Inflammatory macrophage treated with lipopolysaccharide for 4 hours (primary cell): ENCODE measurements around the gene MPP7.

Experiments
- DNase-seq: peaks from one replicate; pipeline ENCODE4 v3.0.0-alpha.2; 2020

MPP7 gene

GRCh38 chr10:28304032-28304571, 1.2 kb upstream of the MPP7 start:
- DNase-seq: no peak

GRCh38 chr10:28302012-28302637, 739 bp downstream of the MPP7 start:
- peak; percentile 19 for DNase-seq

- DNase-seq: no peak
These were observed 2.8 kb downstream of the MPP7 start for GRCh38 chr10:28300027-28300426.

- DNase-seq: no peak
These were observed 3.9 kb downstream of the MPP7 start for GRCh38 chr10:28298951-28299350.

GRCh38 chr10:28296023-28296422, 6.8 kb downstream of the MPP7 start:
- DNase-seq: no peak

- DNase-seq: no peak
These were observed 7.5 kb downstream of the MPP7 start for GRCh38 chr10:28295336-28295735.

- DNase-seq: no peak
These were observed 8.1 kb downstream of the MPP7 start for GRCh38 chr10:28294809-28295208.

- no peak for DNase-seq
These were observed 8.7 kb downstream of the MPP7 start for GRCh38 chr10:28294169-28294532.

- peak; percentile 60 for DNase-seq
These were observed 9.4 kb downstream of the MPP7 start for GRCh38 chr10:28293236-28294168.

GRCh38 chr10:28291881-28292297, 11.0 kb downstream of the MPP7 start:
- peak; percentile 76 for DNase-seq

GRCh38 chr10:28285816-28286215, 17.0 kb downstream of the MPP7 start:
- no peak for DNase-seq

- no peak for DNase-seq
These were observed 18.7 kb downstream of the MPP7 start for GRCh38 chr10:28284126-28284525.

GRCh38 chr10:28283251-28283650, 19.6 kb downstream of the MPP7 start:
- no peak for DNase-seq

- no peak for DNase-seq
These were observed 20.5 kb downstream of the MPP7 start for GRCh38 chr10:28282336-28282735.

GRCh38 chr10:28281726-28282315, 21.0 kb downstream of the MPP7 start:
- no peak for DNase-seq

- no peak for DNase-seq
These were observed 22.2 kb downstream of the MPP7 start for GRCh38 chr10:28280652-28281051.

- DNase-seq: no peak
These were observed 23.0 kb downstream of the MPP7 start for GRCh38 chr10:28279878-28280277.

GRCh38 chr10:28278842-28279241, 24.0 kb downstream of the MPP7 start:
- DNase-seq: no peak

- no peak for DNase-seq
These were observed 26.5 kb downstream of the MPP7 start for GRCh38 chr10:28276384-28276783.

- DNase-seq: no peak
These were observed 28.4 kb downstream of the MPP7 start for GRCh38 chr10:28274475-28274874.

- DNase-seq: no peak
These were observed 29.5 kb downstream of the MPP7 start for GRCh38 chr10:28273343-28273742.

GRCh38 chr10:28269842-28270456, 32.9 kb downstream of the MPP7 start:
- DNase-seq: no peak
